ENCODE measurements around the gene NLRC5. TPM values are rescaled to one million over a fixed set of nuclear protein-coding genes. Genes with fewer than 3 reads are reported as not detected.

NLRC5 gene
- total RNA-seq, 4 donors from 2014 or later: 47.6 to 314 (median 80.8) TPM

DNA sequence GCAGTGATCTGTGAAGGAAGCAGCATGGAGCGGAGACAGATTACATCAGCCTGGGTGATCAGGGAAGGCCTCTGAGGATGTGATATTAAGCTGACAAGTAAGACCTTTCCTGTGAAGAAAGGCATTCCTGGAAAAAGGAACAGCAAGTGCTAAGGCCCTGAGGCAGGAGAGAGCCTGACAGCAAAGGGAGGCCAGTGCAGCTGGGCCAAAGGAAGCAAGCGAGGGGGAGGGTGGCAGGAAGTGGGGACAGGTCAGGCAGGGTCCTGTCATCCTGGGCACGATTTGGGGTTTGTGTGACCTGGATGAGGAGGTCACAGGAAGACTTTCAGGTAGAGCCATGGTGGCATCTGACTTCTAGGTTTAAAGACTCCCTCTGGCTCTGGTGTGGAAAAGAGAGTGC is 115.3 kb downstream of the NLRC5 start:
- no peak overlapping the region for H3K4me3 ChIP-seq
- peaks cover 0 to 4% (median 0%) of the 10 kb centered on the region in 4 donors for H3K4me1 ChIP-seq
- TF ChIP-seq CTCF (IDR thresholded peaks at IDR 0.05) (no peak), POLR2A (IDR thresholded peaks at IDR 0.05) (no peak)
- H3K36me3 ChIP-seq: no peaks in the 10 kb centered on the region
- no peak for DNase-seq
- no peaks in the 10 kb centered on the region for H3K27me3 ChIP-seq
- H3K9me3 ChIP-seq: no peaks in the 10 kb centered on the region
- H3K27ac ChIP-seq: no peak overlapping the region

DNA sequence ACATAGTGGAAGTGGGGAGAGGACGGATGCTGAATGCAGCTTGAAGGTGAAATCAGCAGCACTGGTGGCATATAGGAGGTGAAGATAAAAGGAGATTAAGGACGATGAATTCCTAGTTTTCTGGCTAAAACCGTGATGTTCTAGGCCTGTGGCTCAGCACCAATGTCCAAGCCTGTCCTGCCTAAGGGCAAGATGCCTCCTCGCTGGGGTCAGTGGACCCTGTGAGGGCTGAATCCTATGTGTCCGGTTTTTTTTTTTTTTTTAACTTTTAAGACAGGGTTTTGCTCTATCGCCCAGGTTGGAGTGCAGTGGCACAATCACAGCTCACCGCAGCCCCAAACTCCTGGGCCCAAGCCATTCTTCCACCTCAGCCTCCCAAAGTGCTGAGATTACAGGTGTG is 115.8 kb downstream of the NLRC5 start:
- Histone ChIP-seq H3K36me3 (no peaks in the 10 kb centered on the region), H3K9me3 (no peaks in the 10 kb centered on the region), H3K27ac (no peak overlapping the region), H3K4me3 (no peak overlapping the region), H3K4me1 (peaks cover 0 to 4% (median 0%) of the 10 kb centered on the region in 4 donors), H3K27me3 (no peaks in the 10 kb centered on the region)
- no peak for TF ChIP-seq CTCF (IDR thresholded peaks at IDR 0.05)
- TF ChIP-seq POLR2A (IDR thresholded peaks at IDR 0.05): no peak
- DNase-seq: no peak

- no peak overlapping the region for H3K27ac ChIP-seq
- no peaks in the 10 kb centered on the region for H3K36me3 ChIP-seq
- DNase-seq: no peak
- TF ChIP-seq CTCF (IDR thresholded peaks at IDR 0.05) (no peak), POLR2A (IDR thresholded peaks at IDR 0.05) (no peak)
- no peaks in the 10 kb centered on the region for H3K9me3 ChIP-seq
- peaks cover 0 to 4% (median 0%) of the 10 kb centered on the region in 4 donors for H3K4me1 ChIP-seq
- no peak overlapping the region for H3K4me3 ChIP-seq
- H3K27me3 ChIP-seq: no peaks in the 10 kb centered on the region
These were observed 117.4 kb downstream of the NLRC5 start for GRCh38 chr16:57106767-57107166.

DNA sequence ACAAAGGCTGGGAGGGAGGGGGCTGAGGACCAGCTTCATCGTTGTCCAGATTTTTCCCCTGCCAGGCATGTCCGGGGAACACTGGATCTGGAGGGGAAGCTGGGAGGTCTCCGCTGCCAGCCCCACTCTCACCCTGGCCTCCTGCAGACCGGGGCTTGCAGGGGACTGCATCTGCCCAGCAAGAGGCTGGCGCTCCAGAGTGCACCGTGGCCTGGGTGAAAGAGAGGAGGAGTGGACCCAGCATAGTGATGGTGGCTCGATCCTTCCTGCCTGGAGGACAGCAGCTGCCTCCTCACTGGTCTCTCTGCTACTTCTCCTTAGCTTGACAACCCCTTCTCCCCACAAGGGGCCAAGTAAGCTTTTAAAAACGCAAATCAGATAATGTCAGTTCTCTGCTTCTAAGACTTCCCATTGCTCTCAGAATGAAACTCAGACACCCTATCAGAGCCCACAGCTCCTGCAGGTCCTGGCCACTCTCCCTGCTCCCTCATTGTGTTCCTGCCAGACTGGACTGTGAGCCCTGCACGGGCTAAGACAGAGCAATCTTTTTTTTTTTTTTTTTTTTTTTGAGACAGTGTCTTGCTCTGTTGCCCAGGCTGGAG is 118.1 kb downstream of the NLRC5 start:
- no peaks in the 10 kb centered on the region for H3K27me3 ChIP-seq
- peaks cover 0 to 4% (median 0%) of the 10 kb centered on the region in 4 donors for H3K4me1 ChIP-seq
- H3K27ac ChIP-seq: no peak overlapping the region
- TF ChIP-seq CTCF (IDR thresholded peaks at IDR 0.05): no peak
- TF ChIP-seq POLR2A (IDR thresholded peaks at IDR 0.05): no peak
- no peaks in the 10 kb centered on the region for H3K36me3 ChIP-seq
- no peaks in the 10 kb centered on the region for H3K9me3 ChIP-seq
- DNase-seq: no peak
- H3K4me3 ChIP-seq: no peak overlapping the region

GRCh38 chr16:57108432-57108831 is 119.1 kb downstream of the NLRC5 start:
- DNase-seq: no peak
- TF ChIP-seq POLR2A (IDR thresholded peaks at IDR 0.05): no peak
- TF ChIP-seq CTCF (IDR thresholded peaks at IDR 0.05): no peak
- no peak overlapping the region for H3K4me3 ChIP-seq
- no peaks in the 10 kb centered on the region for H3K9me3 ChIP-seq
- no peaks in the 10 kb centered on the region for H3K27me3 ChIP-seq
- H3K36me3 ChIP-seq: peaks cover 0 to 4% (median 0%) of the 10 kb centered on the region in 3 donors
- no peak overlapping the region for H3K27ac ChIP-seq
- peaks cover 0 to 4% (median 0%) of the 10 kb centered on the region in 4 donors for H3K4me1 ChIP-seq

Measured in Peyer's patch (tissue), 4 donors.